ENCODE results near the gene SNPH.
"Not testable (repeated sequence)": the region's sequence is repeated elsewhere in the genome, so short reads cannot be mapped to it uniquely, and the experiment has no call there.

The SNPH gene

DNA sequence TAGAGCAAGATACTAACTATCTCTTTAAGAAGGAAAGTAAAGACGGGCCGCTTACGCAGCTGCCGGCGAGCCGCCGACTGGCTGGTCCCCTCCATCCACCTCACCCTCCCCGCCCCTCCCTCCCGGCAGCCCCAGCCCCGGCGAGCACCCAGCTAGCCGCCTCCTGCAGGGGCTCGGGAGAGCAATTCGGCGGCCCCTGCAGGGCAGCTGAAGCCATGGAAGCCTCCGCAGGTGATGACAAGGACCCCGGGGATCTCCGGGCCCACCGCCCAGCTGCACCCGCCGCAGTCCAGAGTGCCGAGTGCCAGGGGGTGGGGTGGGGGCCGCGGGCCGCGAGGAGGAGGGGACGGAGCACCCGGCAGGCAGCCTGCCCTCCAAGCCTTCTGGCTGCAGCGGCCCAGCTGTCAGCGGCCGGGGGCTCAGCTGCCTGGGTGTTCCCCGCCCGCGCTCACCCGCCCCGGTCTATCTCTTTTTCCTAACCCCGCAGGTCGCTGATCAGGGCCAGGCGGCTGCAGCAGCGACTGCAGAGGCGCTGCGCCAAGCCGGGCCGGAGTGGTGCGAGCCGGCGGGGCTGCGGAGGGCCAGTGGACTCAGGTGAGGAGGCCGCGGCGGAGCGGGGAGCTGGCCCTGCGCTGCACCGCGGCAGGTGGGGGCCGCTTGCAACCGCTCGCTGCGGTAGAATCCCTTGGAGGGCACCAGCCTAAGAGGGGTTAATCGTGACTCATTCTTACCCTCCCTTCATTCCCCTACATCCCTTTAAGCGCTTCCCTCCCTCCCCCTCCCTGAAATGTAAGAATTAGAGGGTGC is at the start of gene SNPH:
TSS of gene SNPH (plus strand) at position 128 of the 807 bp plus-strand sequence. CDS start 29,946 bp downstream, outside the sequence.
- peak; percentile 56 to 57 for DNase-seq (ENCODE audit: low read depth in 2 of 2)

GRCh38 chr20:1216527-1217427 is 49.3 kb upstream of the SNPH start:
- not testable (repeated sequence) for DNase-seq (ENCODE audit: low read depth in 2 of 2)

- DNase-seq (ENCODE audit: low read depth in 2 of 2): not testable (repeated sequence)
Observed at GRCh38 chr20:1222750-1223149, 43.3 kb upstream of the SNPH start.

- no peak for DNase-seq (ENCODE audit: low read depth in 2 of 2)
Observed at GRCh38 chr20:1224205-1224890, 41.7 kb upstream of the SNPH start.

- DNase-seq (ENCODE audit: low read depth in 2 of 2): no peak
Observed at GRCh38 chr20:1225263-1225782, 40.8 kb upstream of the SNPH start.

DNA sequence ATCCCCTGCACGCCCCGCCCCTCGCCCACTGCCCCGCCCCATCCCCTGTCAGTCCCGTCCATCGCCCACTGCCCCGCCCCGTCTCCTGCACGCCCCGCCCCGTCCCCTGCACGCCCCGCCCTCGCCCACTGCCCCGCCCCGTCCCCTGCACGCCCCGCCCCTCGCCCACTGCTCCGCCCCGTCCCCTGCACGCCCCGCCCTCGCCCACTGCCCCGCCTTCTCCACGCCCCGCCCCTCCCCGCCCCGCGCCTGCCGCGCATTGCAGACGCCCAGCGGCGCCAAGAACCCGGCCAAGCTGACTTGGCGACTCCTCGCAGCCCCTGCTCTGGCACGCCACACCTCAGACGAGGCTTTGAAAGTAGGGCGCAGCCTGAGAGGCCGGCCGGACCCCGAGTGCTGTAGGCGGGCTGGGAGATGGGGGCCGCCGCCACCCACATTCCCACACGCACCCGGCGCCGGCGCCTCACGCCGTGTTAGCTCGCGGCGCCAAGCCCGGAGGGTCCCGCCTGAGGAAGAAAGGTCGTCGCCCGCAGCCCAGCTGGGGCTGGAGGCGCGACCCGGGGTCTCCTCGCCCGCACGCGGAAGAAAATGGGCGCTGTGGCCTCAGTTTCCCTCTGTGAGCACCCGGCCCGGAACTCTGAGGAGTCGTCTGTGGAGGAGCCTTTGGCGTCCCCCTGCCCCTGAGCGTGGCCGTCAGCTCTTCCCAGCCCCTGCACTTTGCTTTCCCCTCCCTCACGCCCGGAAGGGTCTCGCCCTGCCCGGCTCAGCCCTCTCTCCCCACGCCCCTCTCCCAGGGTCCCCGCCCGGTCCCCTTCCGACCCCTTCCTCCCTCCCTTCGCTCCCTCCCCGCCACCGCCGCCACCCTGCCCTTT is 40.1 kb upstream of the SNPH start, which contains the start of gene RAD21L1:
TSS of gene RAD21L1 (plus strand) at position 262 of the 872 bp plus-strand sequence. CDS start 2,410 bp downstream, outside the sequence.
- peak; percentile 71 to 79 for DNase-seq (ENCODE audit: low read depth in 2 of 2)

- no peak for DNase-seq (ENCODE audit: low read depth in 2 of 2)
Observed at GRCh38 chr20:1229541-1229940, 36.6 kb upstream of the SNPH start.

GRCh38 chr20:1232286-1233111 is 33.6 kb upstream of the SNPH start:
- DNase-seq (ENCODE audit: low read depth in 2 of 2): no peak

GRCh38 chr20:1240549-1240948 is 25.5 kb upstream of the SNPH start:
- DNase-seq (ENCODE audit: low read depth in 2 of 2): no peak

DNA sequence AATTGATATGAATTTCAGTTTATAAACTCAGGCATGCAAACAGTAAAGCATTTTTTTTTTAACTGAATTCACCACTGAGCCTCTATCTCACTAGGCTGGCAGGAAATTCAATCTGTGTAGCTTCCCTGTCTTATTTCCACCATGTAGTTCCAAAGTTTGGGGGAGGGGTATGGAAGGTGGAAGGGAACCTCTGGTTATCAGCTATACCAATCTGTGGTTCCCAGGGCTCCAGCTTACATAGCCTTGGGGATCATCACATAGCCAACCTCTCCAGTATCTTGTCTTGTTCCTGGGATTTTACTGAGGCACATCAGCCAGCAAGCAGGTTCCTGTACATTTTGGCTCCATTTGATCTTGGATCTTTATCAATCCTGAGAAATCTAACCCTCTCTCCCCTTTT is 24.6 kb upstream of the SNPH start:
- no peak for DNase-seq (ENCODE audit: low read depth in 2 of 2)

GRCh38 chr20:1242099-1242498 is 24.0 kb upstream of the SNPH start:
- DNase-seq (ENCODE audit: low read depth in 2 of 2): no peak

- DNase-seq (ENCODE audit: low read depth in 2 of 2): no peak
Observed at GRCh38 chr20:1242530-1242929, 23.6 kb upstream of the SNPH start.

DNA sequence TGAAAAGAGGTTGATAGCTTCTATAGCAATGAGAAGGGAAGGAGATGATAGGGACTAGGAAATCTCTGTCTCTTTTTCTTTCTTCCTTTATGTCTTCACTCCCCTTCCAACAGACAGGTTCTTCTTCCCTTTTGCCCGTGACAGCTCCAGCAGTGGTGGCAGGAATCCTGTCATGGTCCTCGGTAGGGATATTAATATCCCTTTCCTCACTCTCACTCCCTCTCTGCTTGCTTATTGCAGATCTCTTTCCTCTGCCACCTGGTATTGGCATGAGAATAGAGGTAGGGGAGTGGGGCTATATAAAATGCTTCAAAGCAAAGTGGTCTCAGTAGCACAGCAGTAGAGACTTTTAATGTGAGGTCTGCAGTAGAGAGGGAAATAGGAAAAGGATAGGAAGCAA is 20.5 kb upstream of the SNPH start:
- DNase-seq (ENCODE audit: low read depth in 2 of 2): no peak

GRCh38 chr20:1247689-1248088 is 18.4 kb upstream of the SNPH start:
- DNase-seq (ENCODE audit: low read depth in 2 of 2): no peak

DNA sequence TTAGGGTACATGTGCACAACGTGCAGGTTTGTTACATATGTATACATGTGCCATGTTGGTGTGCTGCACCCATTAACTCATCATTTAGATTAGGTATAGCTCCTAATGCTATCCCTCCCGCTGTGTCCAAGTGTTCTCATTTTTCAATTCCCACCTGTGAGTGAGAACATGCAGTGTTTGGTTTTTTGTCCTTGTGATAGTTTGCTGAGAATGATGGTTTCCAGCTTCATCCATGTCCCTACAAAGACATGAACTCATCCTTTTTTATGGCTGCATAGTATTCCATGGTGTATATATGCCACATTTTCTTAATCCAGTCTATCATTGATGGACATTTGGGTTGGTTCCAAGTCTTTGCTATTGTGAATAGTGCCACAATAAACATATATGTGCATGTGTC is 15.8 kb upstream of the SNPH start:
- not testable (repeated sequence) for DNase-seq (ENCODE audit: low read depth in 2 of 2)

DNA sequence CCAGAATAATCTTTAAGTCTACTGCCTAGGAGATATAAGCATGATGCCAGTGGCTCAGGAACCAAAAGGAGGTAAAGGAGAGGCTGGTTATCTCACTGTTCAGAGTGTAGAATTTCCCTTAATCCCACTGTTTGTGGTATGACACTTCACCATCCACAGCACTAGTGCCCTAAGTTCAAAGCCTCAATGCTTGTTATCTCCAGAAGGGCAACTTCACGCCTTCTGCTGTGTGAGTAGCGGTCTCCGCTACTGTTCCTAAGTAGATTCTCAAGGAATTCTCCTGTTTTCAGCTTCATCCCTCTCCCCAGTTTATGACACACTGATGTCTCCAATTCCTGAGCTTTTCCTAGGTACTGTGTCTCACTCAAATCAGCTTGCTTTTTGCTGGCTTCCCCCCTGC is 13.7 kb upstream of the SNPH start:
- DNase-seq (ENCODE audit: low read depth in 2 of 2): no peak

DNA sequence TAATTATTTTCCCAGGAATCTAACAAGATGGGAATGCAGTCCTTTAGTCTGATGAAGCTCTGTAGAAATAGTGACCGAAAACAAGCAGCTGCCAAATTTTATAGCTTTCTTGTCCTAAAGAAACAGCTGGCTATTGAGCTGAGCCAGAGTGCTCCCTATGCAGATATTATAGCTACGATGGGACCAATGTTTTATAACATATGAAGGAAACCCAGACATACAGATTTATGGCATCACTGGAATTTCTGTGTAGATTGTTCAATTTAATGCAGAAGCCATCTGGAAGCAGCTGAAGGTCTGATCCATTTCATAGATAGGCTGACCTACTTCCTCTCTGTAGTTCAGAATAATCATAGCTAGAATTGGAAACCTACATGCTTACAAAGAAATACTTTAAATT is 11.8 kb upstream of the SNPH start:
- DNase-seq (ENCODE audit: low read depth in 2 of 2): no peak

- DNase-seq (ENCODE audit: low read depth in 2 of 2): no peak
Observed at GRCh38 chr20:1255675-1256074, 10.4 kb upstream of the SNPH start.

- DNase-seq (ENCODE audit: low read depth in 2 of 2): no peak
Observed at GRCh38 chr20:1263853-1264252, 2.2 kb upstream of the SNPH start.

GRCh38 chr20:1264727-1265126 is 1.4 kb upstream of the SNPH start:
- DNase-seq (ENCODE audit: low read depth in 2 of 2): no peak

Measured in activated CD4-positive, alpha-beta T cell treated with anti-CD3 and anti-CD28 coated beads for 24 hours (primary cell).